Prostate gland (tissue), 2 donors: ENCODE measurements around the gene RNF17.

ENCODE experiments used
- POLR2A ChIP-seq: fragments of 450-650 bp; IDR thresholded peaks from one replicate; pipeline ENCODE4 v1.6.1; 2016; ENCODE audit warnings: antibody characterized with exemption, mild to moderate bottlenecking
- POLR2AphosphoS5 ChIP-seq: sonication (generic); formaldehyde crosslinking; IDR thresholded peaks from one replicate; pipeline ENCODE4 v1.6.1; 2017; ENCODE audit warnings: antibody characterized with exemption
- TF ChIP-seq, protein P1 (sequence below), 4 experiments: fragments of 200-600 bp in 2 of 4; fragments of 450-650 bp in 2 of 4; sonication (generic) in 2 of 4; IDR thresholded peaks; 1 replicate in 3 of 4; 2 replicates in 1 of 4; pipeline ENCODE4 v1.5.1; 2016 to 2019; ENCODE audit warnings: antibody characterized with exemption in 4 of 4, mild to moderate bottlenecking in 2 of 4, moderate library complexity in 2 of 4

DNA sequence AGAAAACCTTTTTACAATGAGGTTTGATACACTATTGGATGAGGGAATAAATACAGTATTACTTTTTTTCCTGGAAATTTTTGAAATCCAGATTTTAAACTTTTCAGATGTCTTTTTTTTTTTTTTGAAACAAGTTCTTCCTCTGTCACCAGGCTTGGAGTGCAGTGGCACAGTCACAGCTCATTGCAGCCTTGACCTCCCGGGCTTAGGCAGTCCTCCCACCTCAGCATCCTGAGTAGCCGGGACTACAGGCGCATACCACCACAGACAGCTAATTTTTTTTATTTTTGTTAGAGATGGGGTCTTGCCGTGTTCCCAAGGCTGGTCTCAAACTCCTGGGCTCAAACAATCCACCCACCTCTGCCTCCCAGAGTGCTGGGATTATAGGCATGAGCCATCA is 96.8 kb downstream of the RNF17 start:
- no peak for TF ChIP-seq POLR2A
- TF ChIP-seq, protein P1, sequence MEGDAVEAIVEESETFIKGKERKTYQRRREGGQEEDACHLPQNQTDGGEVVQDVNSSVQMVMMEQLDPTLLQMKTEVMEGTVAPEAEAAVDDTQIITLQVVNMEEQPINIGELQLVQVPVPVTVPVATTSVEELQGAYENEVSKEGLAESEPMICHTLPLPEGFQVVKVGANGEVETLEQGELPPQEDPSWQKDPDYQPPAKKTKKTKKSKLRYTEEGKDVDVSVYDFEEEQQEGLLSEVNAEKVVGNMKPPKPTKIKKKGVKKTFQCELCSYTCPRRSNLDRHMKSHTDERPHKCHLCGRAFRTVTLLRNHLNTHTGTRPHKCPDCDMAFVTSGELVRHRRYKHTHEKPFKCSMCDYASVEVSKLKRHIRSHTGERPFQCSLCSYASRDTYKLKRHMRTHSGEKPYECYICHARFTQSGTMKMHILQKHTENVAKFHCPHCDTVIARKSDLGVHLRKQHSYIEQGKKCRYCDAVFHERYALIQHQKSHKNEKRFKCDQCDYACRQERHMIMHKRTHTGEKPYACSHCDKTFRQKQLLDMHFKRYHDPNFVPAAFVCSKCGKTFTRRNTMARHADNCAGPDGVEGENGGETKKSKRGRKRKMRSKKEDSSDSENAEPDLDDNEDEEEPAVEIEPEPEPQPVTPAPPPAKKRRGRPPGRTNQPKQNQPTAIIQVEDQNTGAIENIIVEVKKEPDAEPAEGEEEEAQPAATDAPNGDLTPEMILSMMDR (IDR thresholded peaks at IDR 0.05), result no peak
- no peak for TF ChIP-seq POLR2AphosphoS5
